HTERT RPE-1 (cell line): Measurements from ENCODE around the gene FSHB.
"Not testable (repeated sequence)": the region's sequence is repeated elsewhere in the genome, so short reads cannot be mapped to it uniquely, and the experiment has no call there.

Source experiments
- in situ Hi-C: fragments of 300-500 bp; cut with MboI; formaldehyde crosslinking; loops from 4 replicates; pipeline ENCODE4 v1.14.3; 2020; ENCODE audit warnings: low sequenced_read_pairs

Gene FSHB

DNA sequence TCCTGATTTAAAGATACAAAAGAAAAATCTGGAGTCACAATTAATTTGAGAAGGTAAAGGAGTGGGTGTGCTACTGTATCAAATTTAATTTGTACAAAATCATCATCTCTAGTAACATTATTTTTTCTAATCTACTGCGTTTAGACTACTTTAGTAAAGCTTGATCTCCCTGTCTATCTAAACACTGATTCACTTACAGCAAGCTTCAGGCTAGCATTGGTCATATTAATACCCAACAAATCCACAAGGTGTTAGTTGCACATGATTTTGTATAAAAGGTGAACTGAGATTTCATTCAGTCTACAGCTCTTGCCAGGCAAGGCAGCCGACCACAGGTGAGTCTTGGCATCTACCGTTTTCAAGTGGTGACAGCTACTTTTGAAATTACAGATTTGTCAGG lies at the start of gene FSHB:
Gene FSHB (plus strand): TSS at position 301 of the 400 bp plus-strand sequence. CDS start 889 bp downstream, outside the sequence.
- in situ Hi-C loops: no loop called here

DNA sequence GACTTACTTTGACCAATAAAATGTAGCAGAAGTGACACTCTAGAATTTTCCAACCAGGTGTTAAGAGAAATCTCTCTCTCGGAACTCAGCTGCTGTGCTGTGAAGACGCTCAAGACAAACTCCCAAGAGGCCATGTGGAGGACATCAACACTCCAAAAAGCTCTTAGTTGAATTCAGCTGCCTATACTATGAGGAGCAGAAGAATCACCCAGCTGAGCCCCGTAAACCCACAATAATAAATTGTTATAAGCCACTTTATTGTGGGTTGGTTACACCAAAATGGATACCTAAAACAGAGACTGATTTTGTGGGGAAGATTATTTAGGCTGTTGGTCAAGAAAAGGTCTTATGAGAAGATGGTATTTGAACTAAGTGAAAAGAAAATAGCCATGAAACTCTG lies 44.1 kb upstream of the FSHB start:
- in situ Hi-C loops: no loop called here

DNA sequence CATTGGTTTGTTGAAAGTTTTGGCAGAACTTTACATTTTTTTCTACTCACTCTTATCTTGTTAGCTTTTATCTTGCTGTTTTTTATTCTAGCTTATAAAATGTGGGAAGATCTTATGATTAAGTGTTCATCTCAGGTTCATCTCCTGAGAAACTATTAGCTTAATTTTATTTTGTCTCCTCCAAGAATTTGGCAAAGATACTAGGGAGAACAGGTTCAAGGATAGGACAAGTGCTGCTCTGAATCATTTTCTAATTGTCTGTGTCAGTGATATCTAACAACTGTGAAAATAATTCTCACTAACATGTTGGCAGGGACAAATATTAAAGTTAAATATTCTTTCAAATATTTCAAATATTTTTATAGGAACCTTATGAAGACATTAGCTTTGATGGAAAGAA lies 38.2 kb upstream of the FSHB start:
- in situ Hi-C loops: no loop called here

DNA sequence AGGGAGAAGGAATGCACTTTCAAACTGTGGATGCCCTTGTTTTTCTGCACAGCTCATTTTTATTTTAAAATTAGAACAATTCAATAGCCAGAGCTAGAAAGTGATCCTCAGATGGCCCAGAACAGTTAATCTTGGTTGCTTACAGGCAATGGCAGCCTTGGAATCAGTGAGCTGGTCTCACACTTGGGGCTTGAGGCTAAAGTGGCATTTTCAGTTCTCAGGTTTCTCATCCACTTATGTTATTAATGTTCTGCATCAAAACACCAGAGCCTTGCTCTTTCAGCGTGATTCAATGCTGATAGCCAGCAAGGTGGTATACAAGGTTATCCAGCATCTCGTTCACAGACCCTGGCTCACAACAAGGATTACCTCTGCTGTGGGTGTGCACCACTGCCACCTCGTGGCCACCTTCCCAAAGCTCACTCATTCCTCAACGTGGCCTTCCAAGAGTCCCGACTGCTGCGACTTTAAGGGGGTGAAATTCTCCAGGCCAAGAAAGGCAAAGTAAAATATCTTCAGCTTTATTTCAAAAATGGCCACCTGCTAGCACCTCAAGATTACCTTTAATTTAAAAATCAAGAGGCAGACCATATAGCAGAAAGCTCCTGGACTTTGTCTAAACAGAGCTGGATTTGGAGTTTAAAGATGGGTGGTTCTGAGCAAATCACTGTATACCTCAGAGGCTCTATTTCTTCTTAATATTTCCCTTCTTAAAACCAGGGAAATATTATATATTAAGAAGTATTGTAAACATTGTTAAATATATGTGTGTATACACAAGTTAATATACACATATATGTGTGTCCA lies 34.2 kb upstream of the FSHB start:
- in situ Hi-C loops: no loop called here

DNA sequence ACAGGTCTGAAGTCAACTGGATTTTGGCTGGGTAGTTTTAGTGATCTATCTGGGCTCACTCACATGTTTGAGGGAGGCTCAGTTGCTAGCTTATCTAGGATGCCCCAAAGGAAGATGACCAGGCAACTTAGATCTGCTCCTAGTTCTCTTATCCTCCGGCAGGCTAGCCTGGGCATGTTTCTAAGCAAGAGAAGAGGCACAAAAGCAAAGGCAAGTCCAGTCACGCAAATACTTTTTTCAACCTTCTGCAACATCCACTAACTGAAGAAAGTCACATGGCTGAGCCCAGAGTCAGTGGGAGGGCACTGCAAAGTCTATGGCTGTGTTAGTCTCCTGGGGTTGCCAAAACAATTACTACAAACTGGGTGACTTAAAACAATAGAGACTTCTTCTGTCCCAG lies 32.9 kb upstream of the FSHB start:
- in situ Hi-C loops: no loop called here

DNA sequence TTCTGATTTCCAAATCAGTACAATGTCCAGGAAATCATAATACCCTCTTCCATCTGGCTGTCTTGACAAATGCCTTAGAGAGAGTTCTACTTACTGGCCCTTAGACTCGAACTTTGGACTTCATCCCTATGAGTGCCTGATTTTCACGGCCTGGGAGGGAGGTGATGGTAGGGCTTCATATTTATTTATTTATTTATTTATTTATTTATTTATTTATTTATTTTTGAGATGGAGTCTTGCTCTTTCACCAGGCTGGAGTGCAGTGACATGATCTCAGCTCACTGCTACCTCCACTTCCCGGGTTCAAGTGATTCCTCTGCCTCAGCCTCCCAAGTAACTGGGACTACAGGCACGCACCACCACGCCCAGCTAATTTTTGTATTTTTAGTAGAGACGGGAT lies 27.8 kb upstream of the FSHB start:
- in situ Hi-C loops: not testable (repeated sequence)

DNA sequence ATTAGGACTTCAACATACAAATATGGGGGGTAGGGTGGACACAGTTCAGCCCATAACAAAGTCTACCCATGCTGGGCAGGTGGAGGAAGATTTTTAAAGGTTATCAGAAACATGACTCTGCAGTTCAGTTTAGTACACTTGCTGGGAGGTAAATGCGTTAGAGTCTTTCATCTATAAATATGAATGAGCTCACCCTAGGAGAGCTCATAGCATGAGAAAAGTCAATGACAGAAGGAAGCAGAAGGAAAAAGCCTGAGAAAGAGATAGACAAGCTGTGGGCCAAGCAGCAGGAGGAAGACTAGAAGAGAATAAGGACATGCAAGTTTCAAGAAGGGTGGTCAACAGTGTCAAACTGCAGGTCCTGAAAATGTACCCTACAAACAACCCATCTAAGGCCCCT lies 27.0 kb upstream of the FSHB start:
- in situ Hi-C loops: no loop called here

DNA sequence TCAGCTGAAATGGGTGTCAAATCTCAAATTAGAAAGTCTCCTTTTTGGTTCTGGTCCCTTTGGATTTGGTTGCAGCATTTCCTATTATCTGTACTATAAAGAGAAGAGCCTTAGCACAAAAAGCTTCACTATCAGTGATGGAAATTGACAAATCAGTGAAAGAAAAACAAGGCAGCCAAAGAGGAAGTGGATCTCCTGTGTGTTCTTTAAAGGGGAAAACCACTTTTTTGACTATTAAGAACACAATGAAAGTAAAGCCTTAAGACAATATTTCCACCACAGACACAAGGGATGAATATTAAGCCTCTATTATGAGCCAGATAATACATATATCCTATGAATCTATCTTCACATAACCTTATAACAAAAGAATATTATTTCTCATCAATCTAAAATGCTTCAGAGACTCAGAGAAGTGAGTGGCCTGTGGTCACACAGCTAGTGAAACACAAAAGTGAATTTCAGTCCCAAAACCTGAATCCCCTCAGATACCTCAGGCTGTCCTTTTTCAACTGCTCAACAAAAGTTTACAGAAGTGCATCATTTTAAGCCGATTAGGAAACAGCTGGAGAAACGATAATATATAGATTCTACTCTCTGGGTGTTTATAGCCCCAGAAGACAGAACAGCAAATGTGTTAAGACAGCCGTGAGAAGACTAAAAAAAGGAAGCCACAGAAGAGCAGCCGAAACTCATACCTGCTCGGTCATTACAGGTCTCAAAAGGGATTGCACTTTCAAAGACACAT lies 24.4 kb upstream of the FSHB start:
- in situ Hi-C loops: no loop called here

DNA sequence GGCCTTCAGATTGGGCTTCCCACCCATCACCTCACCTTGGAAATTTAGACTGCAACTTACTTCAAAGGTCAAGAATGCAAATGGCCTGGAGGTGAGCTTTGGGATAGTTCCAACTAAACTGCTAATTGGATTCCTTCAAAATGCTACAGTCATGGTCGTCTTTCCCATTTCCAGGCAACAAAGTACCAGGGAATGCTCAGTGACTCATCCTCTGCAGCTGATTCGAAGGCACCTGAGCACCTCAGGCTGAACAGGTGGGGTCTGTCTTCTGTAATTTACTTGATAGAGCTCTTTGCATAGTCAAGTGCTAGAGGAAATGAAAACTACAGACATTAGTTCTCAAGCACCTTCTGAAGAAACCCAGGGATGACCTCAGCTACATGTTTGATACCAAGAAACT lies 20.5 kb upstream of the FSHB start:
- in situ Hi-C loops: no loop called here

DNA sequence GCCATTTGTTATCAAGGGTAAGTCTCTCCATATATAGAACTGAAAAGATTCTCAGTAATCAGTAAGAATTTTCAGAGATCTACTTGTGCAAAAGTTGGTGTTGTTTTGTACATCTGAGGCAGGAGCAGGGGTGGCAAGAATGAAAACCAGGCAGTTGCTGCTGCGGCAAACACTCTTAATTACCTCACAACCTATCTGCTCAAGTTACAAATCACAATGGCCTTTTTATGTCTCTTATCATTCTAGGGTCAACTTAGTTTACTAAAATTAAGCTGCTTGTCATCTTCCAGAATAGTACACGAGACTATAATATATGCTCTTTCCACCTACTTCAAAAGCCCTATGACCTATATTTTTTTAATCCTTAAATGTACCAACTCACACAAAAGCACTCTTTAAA lies 14.3 kb upstream of the FSHB start:
- in situ Hi-C loops: no loop called here

DNA sequence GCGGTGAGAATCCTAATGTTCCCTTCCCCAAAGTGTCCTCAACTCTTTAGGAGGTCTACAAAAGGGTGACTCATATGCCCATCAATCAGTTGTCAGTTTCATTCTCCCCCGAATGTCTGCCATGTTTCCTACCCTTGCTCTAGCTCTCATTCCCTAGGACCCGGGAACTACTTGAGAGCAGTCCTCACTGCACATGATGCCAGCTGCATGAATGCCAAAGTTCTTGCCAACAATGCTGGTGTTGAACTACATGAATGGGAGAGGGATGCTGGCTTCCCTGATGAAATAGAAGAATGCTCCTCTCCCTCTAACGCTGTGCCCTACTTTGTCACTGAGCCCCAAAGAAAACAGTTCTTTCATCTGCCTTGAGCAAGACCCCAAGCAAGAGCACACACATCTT lies 12.5 kb upstream of the FSHB start:
- in situ Hi-C loops: no loop called here

DNA sequence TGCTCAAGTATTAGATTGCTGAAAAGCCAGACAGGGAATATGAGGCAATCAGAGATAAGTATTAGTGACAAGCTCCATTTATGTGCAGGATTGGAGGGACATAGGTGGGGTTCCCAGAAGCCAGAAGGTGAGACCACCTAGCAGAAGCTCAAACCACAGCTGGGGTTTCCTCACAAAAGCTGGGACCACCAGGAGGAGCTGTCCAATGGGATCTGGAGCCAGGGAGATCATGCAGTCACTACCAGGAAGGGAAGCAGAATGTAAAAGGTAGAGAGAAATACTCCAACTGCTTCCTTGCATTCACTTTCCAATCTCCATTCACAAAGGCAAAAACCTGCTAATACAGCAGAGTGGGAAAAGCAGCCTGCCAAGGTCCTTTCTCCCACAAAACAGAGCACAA lies 5.2 kb upstream of the FSHB start:
- in situ Hi-C loops: no loop called here

DNA sequence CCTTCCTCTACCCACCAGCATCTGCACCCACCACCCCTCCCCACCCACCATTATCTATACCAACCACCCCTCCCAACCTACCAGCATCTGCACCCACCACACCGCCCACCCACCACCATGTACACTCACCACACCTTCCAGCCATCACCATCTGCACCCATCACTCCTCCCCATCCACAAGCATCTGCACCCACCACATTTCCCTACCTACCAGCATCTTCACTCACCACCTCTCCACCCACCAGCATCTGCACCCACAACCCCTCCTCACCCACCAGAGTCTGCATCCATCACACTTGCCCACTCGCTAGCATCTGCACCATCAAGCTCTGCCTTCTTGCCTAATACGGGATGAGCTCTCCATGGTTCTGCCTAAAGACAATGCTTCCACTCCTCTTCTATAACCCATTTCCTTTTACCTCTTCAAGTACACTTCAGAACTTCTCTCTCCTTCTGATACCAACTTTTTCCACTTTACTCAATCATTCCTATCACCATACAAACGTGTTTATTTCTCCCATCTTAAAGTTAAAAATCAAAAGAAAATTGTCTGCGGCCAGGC lies 2.4 kb upstream of the FSHB start:
- in situ Hi-C loops: no loop called here

DNA sequence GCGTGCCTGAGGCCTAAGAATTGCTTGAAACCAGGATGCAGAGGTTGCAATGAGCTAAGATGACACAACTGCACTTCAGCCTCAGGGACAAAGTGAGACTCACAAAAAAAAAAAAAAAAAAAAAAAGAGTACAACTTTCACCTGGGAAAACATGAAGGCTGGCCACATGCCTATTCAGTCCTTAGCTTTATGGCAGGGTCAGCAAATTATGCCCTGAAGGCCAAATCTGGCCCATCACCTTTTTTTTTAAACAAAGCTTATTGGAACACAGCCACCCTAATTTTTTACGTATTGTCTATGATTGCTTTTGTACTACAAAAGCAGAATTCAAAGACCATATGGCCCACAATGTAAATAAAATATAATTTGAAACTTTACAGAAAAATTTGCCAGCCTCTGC lies 8.2 kb downstream of the FSHB start:
- in situ Hi-C loops: no loop called here

DNA sequence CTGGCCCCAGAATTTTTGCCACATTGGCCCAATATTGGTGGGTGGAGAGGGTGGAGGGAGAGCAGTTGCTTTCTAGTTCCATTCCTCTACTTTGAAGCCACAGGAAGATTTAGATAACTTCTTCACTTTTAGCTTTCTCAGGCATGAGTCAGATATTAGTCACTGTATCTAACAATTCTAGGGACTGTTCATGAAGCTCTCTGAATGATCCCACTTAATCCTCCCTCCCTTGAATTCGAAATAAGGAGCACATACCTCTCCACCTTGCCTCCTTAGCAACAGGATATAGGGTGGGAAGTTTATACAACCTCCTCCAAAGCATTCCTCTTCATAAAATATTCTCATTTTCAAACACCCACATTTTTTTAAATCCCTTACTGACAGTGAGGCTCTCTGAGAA lies 13.5 kb downstream of the FSHB start:
- in situ Hi-C loops: no loop called here

DNA sequence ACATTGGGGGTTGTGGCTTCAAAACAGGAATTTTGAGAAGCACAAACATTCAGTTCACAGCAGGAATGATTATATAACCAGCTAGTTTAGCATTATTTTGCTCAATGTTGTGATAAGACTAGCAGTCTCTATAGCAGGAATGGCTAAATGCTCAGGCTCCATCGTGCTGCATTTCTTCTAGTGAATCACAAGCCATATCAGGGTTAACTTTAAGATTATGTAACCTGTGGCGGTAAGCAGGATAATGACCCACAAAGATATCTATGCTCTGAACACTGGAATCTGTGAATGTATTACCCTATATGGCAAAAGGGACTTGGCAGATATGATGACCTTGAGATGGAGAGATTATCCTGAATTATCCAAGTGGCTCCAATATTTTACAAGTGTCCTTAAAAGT lies 14.8 kb downstream of the FSHB start:
- in situ Hi-C loops: no loop called here

DNA sequence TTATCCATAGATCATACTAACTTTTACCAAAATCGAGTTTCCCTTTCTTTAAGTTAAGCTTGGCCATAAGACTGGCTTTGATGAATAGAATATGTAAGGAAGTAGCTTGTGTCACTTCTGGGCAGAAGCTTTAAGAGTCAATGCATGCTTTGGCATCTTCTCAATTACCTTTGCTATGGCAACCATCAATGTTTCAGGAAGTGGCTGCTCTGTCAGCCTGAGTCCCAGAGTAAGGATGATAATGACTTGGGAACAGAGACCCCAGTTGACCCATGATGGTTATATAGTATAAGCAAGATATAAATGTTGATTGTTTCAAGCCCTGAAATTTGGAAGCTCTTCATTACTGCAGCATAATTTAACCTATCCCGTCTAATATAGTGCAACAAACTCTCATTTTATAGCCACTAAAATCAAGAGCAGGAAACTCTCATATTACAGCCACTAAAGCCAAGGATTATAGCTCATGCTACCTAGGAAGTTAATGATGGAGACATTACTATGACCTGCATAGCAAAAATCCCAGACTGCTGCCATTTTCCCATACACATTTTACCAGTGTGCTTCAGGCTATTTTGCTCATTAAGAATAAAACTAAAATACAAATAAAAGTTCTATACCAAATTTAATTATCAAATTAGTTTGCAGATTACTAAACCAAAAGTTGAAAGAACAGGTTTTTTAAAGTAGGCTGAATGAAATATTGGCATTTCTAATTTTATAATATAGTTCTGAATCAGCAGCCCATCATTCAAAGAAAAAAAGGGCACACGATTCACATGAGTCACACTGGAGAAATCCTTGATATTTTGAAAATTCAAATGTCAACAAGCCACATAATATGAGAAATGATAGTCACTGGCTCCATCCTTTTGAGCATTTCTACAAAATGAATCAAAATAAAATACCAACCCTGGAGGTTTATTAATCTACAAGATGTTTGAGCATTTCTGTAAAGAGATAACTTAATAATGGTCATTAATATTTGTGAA lies 23.8 kb downstream of the FSHB start:
- in situ Hi-C loops: no loop called here

DNA sequence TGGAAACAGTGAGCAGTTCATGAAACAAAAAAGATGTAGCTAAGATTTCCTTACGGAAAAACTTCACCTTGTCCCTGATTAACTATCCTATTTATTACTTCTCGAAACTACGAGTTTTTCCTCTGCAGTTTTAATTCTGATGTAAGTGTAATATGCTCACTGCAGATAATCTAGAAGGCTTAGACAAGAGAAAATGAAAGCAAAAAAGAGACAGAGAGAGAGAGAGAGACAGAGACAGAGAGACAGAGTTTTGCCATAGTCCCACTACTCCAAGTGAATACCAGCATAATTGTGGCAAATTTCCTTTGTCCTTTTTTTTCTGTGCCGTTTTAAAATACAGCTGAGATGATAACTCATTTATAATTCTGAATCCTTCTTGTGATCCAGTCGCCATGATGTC lies 24.8 kb downstream of the FSHB start:
- in situ Hi-C loops: no loop called here

DNA sequence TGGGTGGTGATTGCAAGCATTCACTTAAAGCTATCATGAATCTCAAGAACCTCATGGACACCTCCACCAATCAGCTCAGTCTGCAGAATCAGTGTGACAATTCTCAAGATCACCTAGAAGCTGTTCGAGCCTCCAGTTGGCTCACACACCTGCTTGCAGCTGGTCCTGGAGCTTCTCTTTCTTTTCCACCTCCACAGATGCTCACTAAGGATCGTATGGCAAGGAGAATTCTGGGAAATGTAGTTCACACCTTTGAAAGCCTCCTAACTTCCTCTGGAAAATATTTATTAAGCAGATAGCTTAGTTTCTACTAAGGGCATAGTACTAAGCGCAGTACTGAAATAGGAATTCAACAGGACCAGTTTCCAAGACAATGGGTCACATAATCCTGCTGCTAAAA lies 26.2 kb downstream of the FSHB start:
- in situ Hi-C loops: no loop called here

DNA sequence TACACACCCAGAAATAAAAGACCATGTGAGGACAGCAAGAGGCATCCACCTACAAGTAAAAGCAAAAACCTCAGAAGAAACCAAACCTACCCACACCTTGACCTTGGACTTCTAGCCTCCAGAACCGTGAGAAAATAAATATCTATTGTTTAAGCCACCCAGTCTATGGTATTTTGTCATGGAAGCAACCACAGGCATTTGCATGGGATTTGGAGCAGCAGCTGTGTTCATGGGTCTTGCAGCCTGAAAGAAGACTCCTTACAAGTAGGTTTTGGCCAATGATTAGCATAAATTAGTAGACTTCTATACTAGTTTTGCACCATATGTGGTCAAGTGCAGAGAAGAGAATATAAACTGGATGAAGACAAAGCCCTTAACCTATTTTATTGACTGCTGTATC lies 27.9 kb downstream of the FSHB start:
- in situ Hi-C loops: no loop called here

DNA sequence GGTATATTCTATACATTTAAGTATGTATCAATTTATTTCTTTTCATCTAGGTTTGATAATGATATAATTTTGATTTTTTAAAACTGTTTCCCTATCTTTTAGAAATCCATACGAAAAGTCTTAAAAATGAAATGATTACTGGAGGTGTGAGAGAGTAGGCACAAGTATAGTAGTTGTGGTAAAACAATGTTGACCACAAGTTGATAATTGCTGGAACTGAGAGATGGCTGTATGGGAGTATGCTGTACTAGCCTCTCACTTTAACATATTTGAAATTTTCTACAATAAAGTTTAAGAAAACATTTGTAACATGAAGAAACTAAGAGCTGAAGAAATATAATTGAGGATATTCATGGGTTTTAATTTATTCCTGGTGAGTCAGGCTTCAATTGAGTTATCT lies 30.0 kb downstream of the FSHB start:
- in situ Hi-C loops: no loop called here
